Fibroblast of lung (primary cell): ENCODE measurements around the gene NCOA4.

Experiments
- EZH2 ChIP-seq: IDR thresholded peaks from 2 replicates; pipeline ENCODE4 v1.5.1; 2012; ENCODE audit warnings: low read length, control low read depth, mild to moderate bottlenecking; ENCODE audit errors: missing control alignments
- TF ChIP-seq, protein P1 (sequence below), 2 donors: IDR thresholded peaks in 1 of 2; conservative IDR thresholded peaks in 1 of 2; 1 replicate in 1 of 2; 2 replicates in 1 of 2; pipeline ENCODE4 v1.5.1; 2011 to 2012; ENCODE audit warnings: low read length in 2 of 2, control low read depth in 1 of 2, inconsistent platforms in 1 of 2, low read depth in 1 of 2, mild to moderate bottlenecking in 1 of 2

DNA sequence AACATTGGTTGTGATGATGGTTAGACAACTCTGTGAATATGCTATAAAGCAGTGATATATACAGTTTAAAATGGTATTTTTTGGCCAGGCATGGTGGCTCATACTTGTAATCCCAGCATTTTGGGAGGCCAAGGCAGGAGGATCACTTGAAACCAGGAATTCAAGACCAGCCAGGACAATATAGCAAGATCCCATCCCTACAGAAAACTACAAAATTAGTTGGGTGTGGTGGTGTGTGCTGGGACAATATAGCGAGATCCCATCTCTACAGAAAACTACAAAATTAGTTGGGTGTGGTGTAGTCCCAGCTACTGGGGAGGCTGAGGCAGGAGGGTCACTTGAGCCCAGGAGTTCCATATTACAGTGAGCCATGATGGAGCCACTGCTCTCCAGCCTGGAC is 43.1 kb upstream of the NCOA4 start:
- no peak for TF ChIP-seq EZH2
- TF ChIP-seq, protein P1, sequence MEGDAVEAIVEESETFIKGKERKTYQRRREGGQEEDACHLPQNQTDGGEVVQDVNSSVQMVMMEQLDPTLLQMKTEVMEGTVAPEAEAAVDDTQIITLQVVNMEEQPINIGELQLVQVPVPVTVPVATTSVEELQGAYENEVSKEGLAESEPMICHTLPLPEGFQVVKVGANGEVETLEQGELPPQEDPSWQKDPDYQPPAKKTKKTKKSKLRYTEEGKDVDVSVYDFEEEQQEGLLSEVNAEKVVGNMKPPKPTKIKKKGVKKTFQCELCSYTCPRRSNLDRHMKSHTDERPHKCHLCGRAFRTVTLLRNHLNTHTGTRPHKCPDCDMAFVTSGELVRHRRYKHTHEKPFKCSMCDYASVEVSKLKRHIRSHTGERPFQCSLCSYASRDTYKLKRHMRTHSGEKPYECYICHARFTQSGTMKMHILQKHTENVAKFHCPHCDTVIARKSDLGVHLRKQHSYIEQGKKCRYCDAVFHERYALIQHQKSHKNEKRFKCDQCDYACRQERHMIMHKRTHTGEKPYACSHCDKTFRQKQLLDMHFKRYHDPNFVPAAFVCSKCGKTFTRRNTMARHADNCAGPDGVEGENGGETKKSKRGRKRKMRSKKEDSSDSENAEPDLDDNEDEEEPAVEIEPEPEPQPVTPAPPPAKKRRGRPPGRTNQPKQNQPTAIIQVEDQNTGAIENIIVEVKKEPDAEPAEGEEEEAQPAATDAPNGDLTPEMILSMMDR (conservative IDR thresholded peaks at IDR 0.05 in 1 of 2, IDR thresholded peaks at IDR 0.05 in 1 of 2; ENCODE audit: low read depth in 1 of 2, low read length in 2 of 2), result no peak
